ENCODE measurements around the gene EXD3. TPM values are rescaled to one million over a fixed set of nuclear protein-coding genes. Genes with fewer than 3 reads are reported as not detected.

EXD3 gene
- total RNA-seq, 2 experiments from 2014 or later, result 6.7 to 7.1 TPM

- no peak overlapping the region for H3K27ac Mint-ChIP-seq
- intact Hi-C loops (cut with DNase I, micrococcal nuclease), result no loop called here
- POLR2A ChIA-PET, result no interaction called here
- no peak overlapping the region for H3K4me3 Mint-ChIP-seq
- H3K36me3 Mint-ChIP-seq (ENCODE audit: low read depth), result no peaks in the 10 kb centered on the region
- no peaks in the 10 kb centered on the region for H3K9me3 Mint-ChIP-seq (ENCODE audit: low read depth)
- H3K4me1 Mint-ChIP-seq, result peaks cover 9% of the 10 kb centered on the region
- no peaks in the 10 kb centered on the region for H3K27me3 Mint-ChIP-seq
- DNase-seq, result no peak
- CTCF ChIA-PET, result no interaction called here
- ATAC-seq, result no peak
Measured at GRCh38 chr9:137309368-137310188, 113.4 kb downstream of the EXD3 start.

GRCh38 chr9:137308057-137308619 is 114.8 kb downstream of the EXD3 start:
- Mint-ChIP-seq H3K27ac (no peak overlapping the region), H3K4me3 (no peak overlapping the region)

GRCh38 chr9:137307255-137308056 is 115.5 kb downstream of the EXD3 start:
- ChIA-PET POLR2A (no interaction called here), CTCF (interaction anchor here (0.7 kb wide), 1 partner anchor 283 kb away, joined by 3 read pairs; no protein-coding TSS in a partner anchor)
- Mint-ChIP-seq H3K4me3 (no peak overlapping the region), H3K4me1 (peaks cover 9% of the 10 kb centered on the region), H3K9me3 (ENCODE audit: low read depth) (no peaks in the 10 kb centered on the region), H3K27me3 (no peaks in the 10 kb centered on the region), H3K36me3 (ENCODE audit: low read depth) (no peaks in the 10 kb centered on the region), H3K27ac (no peak overlapping the region)
- DNase-seq (no peak), ATAC-seq (no peak)
- intact Hi-C loops (cut with DNase I, micrococcal nuclease), result no loop called here

More at GRCh38 chr9:137308057-137308619, 114.8 kb downstream of the EXD3 start:
- Mint-ChIP-seq H3K27me3 (no peaks in the 10 kb centered on the region), H3K4me1 (peaks cover 9% of the 10 kb centered on the region), H3K36me3 (ENCODE audit: low read depth) (no peaks in the 10 kb centered on the region), H3K9me3 (ENCODE audit: low read depth) (no peaks in the 10 kb centered on the region)
- no peak for ATAC-seq
- no peak for DNase-seq
- CTCF ChIA-PET, result interaction anchor here (0.7 kb wide), 1 partner anchor 283 kb away, joined by 3 read pairs; no protein-coding TSS in a partner anchor
- POLR2A ChIA-PET, result no interaction called here
- intact Hi-C loops (cut with DNase I, micrococcal nuclease), result no loop called here

- intact Hi-C loops (cut with DNase I, micrococcal nuclease), result no loop called here
- Mint-ChIP-seq H3K36me3 (ENCODE audit: low read depth) (no peaks in the 10 kb centered on the region), H3K4me3 (no peak overlapping the region), H3K9me3 (ENCODE audit: low read depth) (no peaks in the 10 kb centered on the region), H3K4me1 (peaks cover 9% of the 10 kb centered on the region), H3K27me3 (no peaks in the 10 kb centered on the region), H3K27ac (no peak overlapping the region)
- ATAC-seq (no peak), DNase-seq (no peak)
- CTCF ChIA-PET, result no interaction called here
- POLR2A ChIA-PET, result no interaction called here
Measured at GRCh38 chr9:137306850-137307254, 116.1 kb downstream of the EXD3 start.

GRCh38 chr9:137306066-137306849 is 116.7 kb downstream of the EXD3 start:
- DNase-seq (no peak), ATAC-seq (no peak)
- Mint-ChIP-seq H3K27ac (no peak overlapping the region), H3K9me3 (ENCODE audit: low read depth) (no peaks in the 10 kb centered on the region), H3K4me3 (no peak overlapping the region), H3K36me3 (ENCODE audit: low read depth) (no peaks in the 10 kb centered on the region), H3K4me1 (peaks cover 9% of the 10 kb centered on the region), H3K27me3 (no peaks in the 10 kb centered on the region)
- POLR2A ChIA-PET, result no interaction called here
- intact Hi-C loops (cut with DNase I, micrococcal nuclease), result no loop called here
- CTCF ChIA-PET, result no interaction called here

GRCh38 chr9:137305798-137306065 is 117.2 kb downstream of the EXD3 start:
- H3K27me3 Mint-ChIP-seq, result peaks cover 2% of the 10 kb centered on the region
- no peak overlapping the region for H3K4me3 Mint-ChIP-seq

GRCh38 chr9:137305060-137305797 is 117.7 kb downstream of the EXD3 start:
- DNase-seq, result peak; percentile 86
- Mint-ChIP-seq H3K27me3 (peaks cover 3% of the 10 kb centered on the region), H3K27ac (peak overlapping the region; percentile 51), H3K4me3 (no peak overlapping the region), H3K36me3 (ENCODE audit: low read depth) (no peaks in the 10 kb centered on the region), H3K9me3 (ENCODE audit: low read depth) (no peaks in the 10 kb centered on the region), H3K4me1 (peaks cover 13% of the 10 kb centered on the region)
- CTCF ChIA-PET, result interaction anchor here (0.5 kb wide), 1 partner anchor 230 kb away, joined by 4 read pairs; no protein-coding TSS in a partner anchor
- POLR2A ChIA-PET, result no interaction called here
- ATAC-seq, result peak; percentile 65
- intact Hi-C loops (cut with DNase I, micrococcal nuclease), result no loop called here

More at GRCh38 chr9:137305798-137306065, 117.2 kb downstream of the EXD3 start:
- peak overlapping the region; percentile 51 for H3K27ac Mint-ChIP-seq
- ATAC-seq, result no peak
- no peak for DNase-seq
- POLR2A ChIA-PET, result no interaction called here
- no peaks in the 10 kb centered on the region for H3K9me3 Mint-ChIP-seq (ENCODE audit: low read depth)
- H3K4me1 Mint-ChIP-seq, result peaks cover 11% of the 10 kb centered on the region
- H3K36me3 Mint-ChIP-seq (ENCODE audit: low read depth), result no peaks in the 10 kb centered on the region
- intact Hi-C loops (cut with DNase I, micrococcal nuclease), result no loop called here
- CTCF ChIA-PET, result no interaction called here

GRCh38 chr9:137304383-137305059 is 118.4 kb downstream of the EXD3 start:
- no peak overlapping the region for H3K4me3 Mint-ChIP-seq
- peaks cover 7% of the 10 kb centered on the region for H3K27me3 Mint-ChIP-seq
- no peak for DNase-seq
- no peaks in the 10 kb centered on the region for H3K36me3 Mint-ChIP-seq (ENCODE audit: low read depth)
- H3K27ac Mint-ChIP-seq, result no peak overlapping the region
- H3K9me3 Mint-ChIP-seq (ENCODE audit: low read depth), result no peaks in the 10 kb centered on the region
- CTCF ChIA-PET, result interaction anchor here (0.5 kb wide), 1 partner anchor 231 kb away, joined by 4 read pairs; no protein-coding TSS in a partner anchor
- peaks cover 17% of the 10 kb centered on the region for H3K4me1 Mint-ChIP-seq
- intact Hi-C loops (cut with DNase I, micrococcal nuclease), result no loop called here
- POLR2A ChIA-PET, result interaction anchor here (0.6 kb wide), 1 partner anchor 1528 kb away, joined by 5 read pairs; no protein-coding TSS in a partner anchor
- no peak for ATAC-seq

GRCh38 chr9:137303893-137304382 is 119.0 kb downstream of the EXD3 start:
- CTCF ChIA-PET, result interaction anchor here (0.6 to 0.8 kb wide), 3 partner anchors 14 to 344 kb away, joined by 3 to 4 read pairs (median 4); no protein-coding TSS in a partner anchor
- ATAC-seq (no peak), DNase-seq (no peak)
- Mint-ChIP-seq H3K27me3 (peaks cover 9% of the 10 kb centered on the region), H3K4me3 (no peak overlapping the region), H3K36me3 (ENCODE audit: low read depth) (no peaks in the 10 kb centered on the region), H3K27ac (no peak overlapping the region), H3K4me1 (peaks cover 17% of the 10 kb centered on the region), H3K9me3 (ENCODE audit: low read depth) (no peaks in the 10 kb centered on the region)
- intact Hi-C loops (cut with DNase I, micrococcal nuclease), result loop anchor here in 1 of 2 experiments (2.0 kb wide), 2 partner anchors 23 to 175 kb away; no protein-coding TSS in a partner anchor
- POLR2A ChIA-PET, result interaction anchor here (0.6 kb wide), 1 partner anchor 1527 kb away, joined by 5 read pairs; no protein-coding TSS in a partner anchor

All from activated CD4-positive, alpha-beta T cell treated with anti-CD3 and anti-CD28 coated beads for 36 hours (primary cell).